ENCODE measurements around the gene ATP8A2. TPM values are rescaled to one million over a fixed set of nuclear protein-coding genes. Genes with fewer than 3 reads are reported as not detected.

The ATP8A2 gene
- total RNA-seq, 1 donor from 2014 or later: 1.3 TPM

- no peak overlapping the region for H3K4me2 ChIP-seq (ENCODE audit: low read length)
- H2AFZ ChIP-seq (ENCODE audit: low read depth, low read length): no peak overlapping the region
- H3K4me3 Mint-ChIP-seq (ENCODE audit: unreplicated experiment): no peak overlapping the region
- no peak for FAIRE-seq
- H3K9me3 Mint-ChIP-seq (ENCODE audit: unreplicated experiment): no peaks in the 10 kb centered on the region
- peaks cover 5% of the 10 kb centered on the region for H3K4me1 Mint-ChIP-seq (ENCODE audit: low read depth, unreplicated experiment)
- no peak overlapping the region for H3K27ac ChIP-seq (ENCODE audit: low read depth, low read length)
- no peak for DNase-seq (ENCODE audit: low read depth)
- H3K27ac Mint-ChIP-seq (ENCODE audit: unreplicated experiment): no peak overlapping the region
- H3K9ac ChIP-seq (ENCODE audit: low read length): no peak overlapping the region
- H3K27me3 ChIP-seq (ENCODE audit: insufficient read depth, low read length): peaks cover 1% of the 10 kb centered on the region
- H4K20me1 ChIP-seq (ENCODE audit: insufficient read depth, low read length): no peaks in the 10 kb centered on the region
- no peaks in the 10 kb centered on the region for H3K4me1 ChIP-seq (ENCODE audit: insufficient read depth, low read length)
- H3K36me3 Mint-ChIP-seq (ENCODE audit: low read depth, unreplicated experiment): no peaks in the 10 kb centered on the region
- no peak overlapping the region for H3K4me3 ChIP-seq (ENCODE audit: insufficient read depth, low read depth, low read length)
- H3K36me3 ChIP-seq (ENCODE audit: insufficient read depth, low read length): no peaks in the 10 kb centered on the region
- H3K27me3 Mint-ChIP-seq (ENCODE audit: low read depth, unreplicated experiment): no peaks in the 10 kb centered on the region
- H3K9me3 ChIP-seq (ENCODE audit: insufficient read depth, low read depth, low read length): no peaks in the 10 kb centered on the region
- no peak for TF ChIP-seq EZH2 (IDR thresholded peaks at IDR 0.05; ENCODE audit: insufficient read depth, low read length)
- no peak for TF ChIP-seq CTCF (IDR thresholded peaks at IDR 0.05; ENCODE audit: insufficient read depth, low read depth, low read length)
- no peaks in the 10 kb centered on the region for H3K79me2 ChIP-seq (ENCODE audit: insufficient read depth, low read length)
Measured at GRCh38 chr13:25906191-25906661, 534.5 kb downstream of the ATP8A2 start.

GRCh38 chr13:25908366-25908765 is 536.6 kb downstream of the ATP8A2 start:
- Histone ChIP-seq H3K9me3 (ENCODE audit: insufficient read depth, low read depth, low read length) (no peaks in the 10 kb centered on the region), H3K36me3 (ENCODE audit: insufficient read depth, low read length) (no peaks in the 10 kb centered on the region), H3K79me2 (ENCODE audit: insufficient read depth, low read length) (no peaks in the 10 kb centered on the region), H4K20me1 (ENCODE audit: insufficient read depth, low read length) (no peaks in the 10 kb centered on the region), H3K27me3 (ENCODE audit: insufficient read depth, low read length) (peaks cover 3% of the 10 kb centered on the region), H3K27ac (ENCODE audit: low read depth, low read length) (no peak overlapping the region), H2AFZ (ENCODE audit: low read depth, low read length) (no peak overlapping the region), H3K4me2 (ENCODE audit: low read length) (no peak overlapping the region), H3K9ac (ENCODE audit: low read length) (no peak overlapping the region), H3K4me1 (ENCODE audit: insufficient read depth, low read length) (no peaks in the 10 kb centered on the region), H3K4me3 (ENCODE audit: insufficient read depth, low read depth, low read length) (no peak overlapping the region)
- no peak for DNase-seq (ENCODE audit: low read depth)
- Mint-ChIP-seq H3K9me3 (ENCODE audit: unreplicated experiment) (no peaks in the 10 kb centered on the region), H3K27me3 (ENCODE audit: low read depth, unreplicated experiment) (no peaks in the 10 kb centered on the region), H3K4me3 (ENCODE audit: unreplicated experiment) (no peak overlapping the region), H3K36me3 (ENCODE audit: low read depth, unreplicated experiment) (no peaks in the 10 kb centered on the region), H3K4me1 (ENCODE audit: low read depth, unreplicated experiment) (peaks cover 2% of the 10 kb centered on the region), H3K27ac (ENCODE audit: unreplicated experiment) (no peak overlapping the region)
- no peak for FAIRE-seq
- TF ChIP-seq EZH2 (IDR thresholded peaks at IDR 0.05; ENCODE audit: insufficient read depth, low read length) (no peak), CTCF (IDR thresholded peaks at IDR 0.05; ENCODE audit: insufficient read depth, low read depth, low read length) (no peak)

GRCh38 chr13:25910243-25910642 is 538.5 kb downstream of the ATP8A2 start:
- no peaks in the 10 kb centered on the region for H3K4me1 ChIP-seq (ENCODE audit: insufficient read depth, low read length)
- no peak overlapping the region for H3K27ac Mint-ChIP-seq (ENCODE audit: unreplicated experiment)

More at GRCh38 chr13:25910243-25910642, 538.5 kb downstream of the ATP8A2 start:
- Histone ChIP-seq H4K20me1 (ENCODE audit: insufficient read depth, low read length) (no peaks in the 10 kb centered on the region), H3K4me2 (ENCODE audit: low read length) (no peak overlapping the region), H2AFZ (ENCODE audit: low read depth, low read length) (no peak overlapping the region), H3K4me3 (ENCODE audit: insufficient read depth, low read depth, low read length) (no peak overlapping the region), H3K79me2 (ENCODE audit: insufficient read depth, low read length) (no peaks in the 10 kb centered on the region), H3K27me3 (ENCODE audit: insufficient read depth, low read length) (peaks cover 3% of the 10 kb centered on the region), H3K9me3 (ENCODE audit: insufficient read depth, low read depth, low read length) (no peaks in the 10 kb centered on the region), H3K36me3 (ENCODE audit: insufficient read depth, low read length) (no peaks in the 10 kb centered on the region), H3K9ac (ENCODE audit: low read length) (no peak overlapping the region), H3K27ac (ENCODE audit: low read depth, low read length) (no peak overlapping the region)
- FAIRE-seq: no peak
- Mint-ChIP-seq H3K9me3 (ENCODE audit: unreplicated experiment) (no peaks in the 10 kb centered on the region), H3K27me3 (ENCODE audit: low read depth, unreplicated experiment) (peaks cover 3% of the 10 kb centered on the region), H3K4me3 (ENCODE audit: unreplicated experiment) (no peak overlapping the region), H3K36me3 (ENCODE audit: low read depth, unreplicated experiment) (no peaks in the 10 kb centered on the region), H3K4me1 (ENCODE audit: low read depth, unreplicated experiment) (peaks cover 2% of the 10 kb centered on the region)
- TF ChIP-seq EZH2 (IDR thresholded peaks at IDR 0.05; ENCODE audit: insufficient read depth, low read length): no peak
- no peak for DNase-seq (ENCODE audit: low read depth)

Measured in astrocyte (in vitro differentiated cells and primary cell).